GM21390 (cell line): ENCODE measurements around the gene HOXA9.

Experiments used
- ATAC-seq: cut with Tn5 transposase; IDR thresholded peaks from one replicate; pipeline ENCODE4 v1.9.1; 2021; ENCODE audit not compliant: unreplicated experiment

Gene HOXA9

GRCh38 chr7:27201580-27202017, 36.3 kb upstream of the HOXA9 start:
- no peak for ATAC-seq

GRCh38 chr7:27200761-27201579, 35.6 kb upstream of the HOXA9 start:
- ATAC-seq, result no peak

GRCh38 chr7:27199849-27200760, 34.8 kb upstream of the HOXA9 start, which contains the start of gene HOXA13:
Gene HOXA13, minus strand, starts transcription at chr7:27200091. Its CDS starts 14 bp downstream, at chr7:27200077.
- ATAC-seq, result no peak

- ATAC-seq, result no peak
These were observed 33.8 kb upstream of the HOXA9 start for GRCh38 chr7:27198871-27199801.

- ATAC-seq, result no peak
These were observed 33.0 kb upstream of the HOXA9 start for GRCh38 chr7:27198138-27198841.

- no peak for ATAC-seq
These were observed 32.1 kb upstream of the HOXA9 start for GRCh38 chr7:27197137-27198042.

- no peak for ATAC-seq
These were observed 31.0 kb upstream of the HOXA9 start for GRCh38 chr7:27196287-27196767.

- no peak for ATAC-seq
These were observed 29.5 kb upstream of the HOXA9 start for GRCh38 chr7:27194686-27195379.

- ATAC-seq, result no peak
These were observed 28.6 kb upstream of the HOXA9 start for GRCh38 chr7:27194002-27194352.

- ATAC-seq, result no peak
These were observed 28.1 kb upstream of the HOXA9 start for GRCh38 chr7:27193335-27194001.

GRCh38 chr7:27192546-27193334, 27.4 kb upstream of the HOXA9 start:
- no peak for ATAC-seq

- ATAC-seq, result no peak
These were observed 26.7 kb upstream of the HOXA9 start for GRCh38 chr7:27191833-27192545.

- no peak for ATAC-seq
These were observed 25.9 kb upstream of the HOXA9 start for GRCh38 chr7:27191161-27191731.

GRCh38 chr7:27189997-27190748, 24.8 kb upstream of the HOXA9 start:
- no peak for ATAC-seq

GRCh38 chr7:27189295-27189996, 24.1 kb upstream of the HOXA9 start:
- no peak for ATAC-seq
